ENCODE data around the gene SMARCA2.

Gene SMARCA2

DNA sequence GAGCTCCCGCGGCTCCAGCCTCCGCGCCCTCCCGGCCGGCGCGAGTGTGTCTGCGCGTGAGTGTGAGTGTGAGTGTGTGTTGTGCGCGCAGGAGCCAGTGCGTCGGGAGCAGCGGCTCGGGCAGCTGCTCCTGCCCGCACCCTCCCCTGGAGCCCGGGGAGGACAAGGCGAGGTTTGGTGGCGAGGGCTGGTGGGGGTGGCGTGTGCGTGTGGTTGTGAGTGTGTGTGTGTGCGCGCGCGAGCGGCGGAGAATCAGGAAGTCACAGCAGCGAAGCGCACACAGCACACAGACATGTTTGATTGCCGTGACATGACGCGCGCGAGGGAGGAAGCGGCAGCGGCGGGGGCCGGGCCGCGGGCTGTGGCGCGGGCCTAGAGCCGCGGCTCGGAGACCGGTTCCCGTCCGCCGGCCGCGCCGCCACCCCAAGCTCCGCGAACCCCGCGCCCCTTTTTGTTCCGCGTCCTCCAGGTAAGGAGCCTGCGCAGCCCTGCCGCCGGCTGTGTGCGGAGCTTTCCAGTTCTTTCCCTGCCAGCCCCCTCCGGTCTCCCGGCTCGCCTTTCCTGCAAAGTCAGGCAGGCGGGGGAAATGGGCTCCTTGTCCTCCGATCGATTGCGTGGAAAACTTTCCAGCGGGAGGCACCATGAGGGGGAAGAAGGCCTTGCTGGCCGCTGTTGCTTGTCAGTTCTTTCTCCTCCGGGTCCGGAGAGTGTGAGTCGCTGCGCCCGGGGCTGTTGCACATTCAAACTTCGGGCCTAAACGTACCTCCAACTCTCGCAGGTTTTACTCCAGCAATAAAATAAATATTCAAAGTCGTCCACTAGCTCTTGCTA lies 2.4 kb downstream of the SMARCA2 start:
- H3K27ac ChIP-seq (ENCODE audit: low read depth, low read length): peak overlapping the region; percentile 95
- peak overlapping the region; percentile 63 for H3K9ac ChIP-seq (ENCODE audit: low read length)
- peaks cover 17% of the 10 kb centered on the region for H3K4me1 ChIP-seq (ENCODE audit: control insufficient read depth, insufficient read depth, low read length)

DNA sequence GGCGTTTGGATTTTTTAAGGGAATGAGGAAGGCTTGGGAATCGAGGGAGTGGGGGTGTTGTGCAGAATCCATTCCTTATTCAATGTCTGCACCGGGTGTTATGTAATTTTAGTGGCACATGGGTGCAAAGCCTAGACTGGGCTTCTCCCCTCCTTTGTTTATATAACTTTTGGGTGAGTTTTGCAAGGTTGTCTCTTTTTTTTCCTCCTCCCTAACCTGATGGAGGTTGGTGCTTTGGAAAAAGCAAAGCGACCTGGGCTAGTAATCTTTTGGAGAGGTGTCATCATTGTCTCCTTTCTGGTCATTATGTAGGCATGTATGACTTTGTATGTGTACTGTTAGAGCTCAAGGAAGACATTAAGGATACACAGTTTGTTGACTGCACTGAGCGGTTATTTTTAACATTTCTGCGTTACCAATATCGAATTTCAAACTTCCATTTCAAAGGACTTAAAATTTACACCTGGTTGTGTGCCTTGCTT lies 3.1 kb downstream of the SMARCA2 start:
- peaks cover 24% of the 10 kb centered on the region for H3K4me1 ChIP-seq (ENCODE audit: control insufficient read depth, insufficient read depth, low read length)
- peak overlapping the region; percentile 63 for H3K9ac ChIP-seq (ENCODE audit: low read length)
- H3K36me3 ChIP-seq (ENCODE audit: control insufficient read depth, insufficient read depth, low read length): no peaks in the 10 kb centered on the region
- H3K27me3 ChIP-seq (ENCODE audit: control insufficient read depth, insufficient read depth, low read length): no peaks in the 10 kb centered on the region
- peak overlapping the region; percentile 95 for H3K4me3 ChIP-seq (ENCODE audit: low read length)
- peak overlapping the region; percentile 95 for H3K27ac ChIP-seq (ENCODE audit: low read depth, low read length)

More for the DNA sequence above, 2.4 kb downstream of the SMARCA2 start:
- H3K36me3 ChIP-seq (ENCODE audit: control insufficient read depth, insufficient read depth, low read length): no peaks in the 10 kb centered on the region
- H3K4me3 ChIP-seq (ENCODE audit: low read length): peak overlapping the region; percentile 95
- H3K27me3 ChIP-seq (ENCODE audit: control insufficient read depth, insufficient read depth, low read length): no peaks in the 10 kb centered on the region

DNA sequence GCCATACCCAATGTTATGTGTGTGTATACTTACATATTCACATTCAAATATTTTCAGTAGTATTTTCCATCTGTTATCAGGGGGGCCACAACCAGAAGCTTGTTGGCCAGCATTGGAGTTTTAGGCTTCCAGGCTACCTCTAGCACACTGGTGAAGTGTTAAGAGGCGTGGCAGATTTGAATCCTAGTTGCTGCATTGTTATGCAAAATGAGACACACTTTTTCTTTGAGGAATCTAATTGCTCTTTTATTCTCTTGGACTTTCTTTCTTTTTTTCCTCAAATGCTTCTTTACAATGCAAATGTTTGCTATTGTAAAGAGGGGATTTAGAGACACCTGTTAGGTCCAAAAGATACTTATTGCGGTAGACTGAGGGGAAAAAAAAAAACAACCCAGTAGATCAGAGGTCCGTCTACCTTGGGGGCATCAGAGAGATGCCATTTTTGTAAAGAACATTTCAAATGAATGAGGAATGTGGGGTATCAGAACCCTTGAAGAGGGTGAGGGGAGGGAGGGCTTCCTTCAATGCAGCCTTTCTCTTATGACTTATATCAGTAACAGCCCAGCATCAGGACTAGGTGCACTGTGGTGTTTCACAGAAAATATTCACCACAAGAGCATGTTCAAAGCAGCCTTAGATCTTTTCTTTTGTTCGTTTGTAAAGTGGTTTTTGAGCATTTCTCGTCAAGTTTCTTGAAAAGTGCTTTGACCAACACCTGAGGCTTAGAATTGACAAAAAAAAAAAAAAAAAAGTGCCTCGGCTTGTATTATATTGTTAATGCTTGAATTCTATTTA lies 3.8 kb downstream of the SMARCA2 start:
- Histone ChIP-seq H3K4me1 (ENCODE audit: control insufficient read depth, insufficient read depth, low read length) (peaks cover 27% of the 10 kb centered on the region), H3K36me3 (ENCODE audit: control insufficient read depth, insufficient read depth, low read length) (no peaks in the 10 kb centered on the region), H3K27me3 (ENCODE audit: control insufficient read depth, insufficient read depth, low read length) (no peaks in the 10 kb centered on the region), H3K27ac (ENCODE audit: low read depth, low read length) (peak overlapping the region; percentile 95), H3K4me3 (ENCODE audit: low read length) (peak overlapping the region; percentile 95), H3K9ac (ENCODE audit: low read length) (no peak overlapping the region)

DNA sequence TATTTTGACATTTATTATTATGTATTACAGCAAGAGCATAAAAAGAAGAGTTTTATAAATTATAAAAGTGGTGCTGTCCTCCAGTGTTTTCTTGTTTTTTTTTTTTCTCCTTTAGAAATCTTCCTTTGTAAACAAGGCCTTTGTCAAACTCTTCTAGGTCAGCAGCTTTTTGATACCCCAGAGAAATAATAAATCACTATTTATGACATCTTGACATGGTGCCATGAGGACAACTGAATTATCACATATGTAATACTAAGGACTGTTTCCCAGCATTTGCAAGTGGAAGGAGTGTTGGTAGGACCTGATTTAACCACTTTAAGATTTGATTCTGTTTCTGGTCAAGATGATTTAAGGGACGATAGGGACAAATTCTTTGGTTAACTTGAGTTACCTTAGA lies 4.6 kb downstream of the SMARCA2 start:
- Histone ChIP-seq H3K36me3 (ENCODE audit: control insufficient read depth, insufficient read depth, low read length) (no peaks in the 10 kb centered on the region), H3K27me3 (ENCODE audit: control insufficient read depth, insufficient read depth, low read length) (no peaks in the 10 kb centered on the region), H3K4me1 (ENCODE audit: control insufficient read depth, insufficient read depth, low read length) (peaks cover 34% of the 10 kb centered on the region), H3K4me3 (ENCODE audit: low read length) (no peak overlapping the region), H3K27ac (ENCODE audit: low read depth, low read length) (peak overlapping the region; percentile 38), H3K9ac (ENCODE audit: low read length) (no peak overlapping the region)

DNA sequence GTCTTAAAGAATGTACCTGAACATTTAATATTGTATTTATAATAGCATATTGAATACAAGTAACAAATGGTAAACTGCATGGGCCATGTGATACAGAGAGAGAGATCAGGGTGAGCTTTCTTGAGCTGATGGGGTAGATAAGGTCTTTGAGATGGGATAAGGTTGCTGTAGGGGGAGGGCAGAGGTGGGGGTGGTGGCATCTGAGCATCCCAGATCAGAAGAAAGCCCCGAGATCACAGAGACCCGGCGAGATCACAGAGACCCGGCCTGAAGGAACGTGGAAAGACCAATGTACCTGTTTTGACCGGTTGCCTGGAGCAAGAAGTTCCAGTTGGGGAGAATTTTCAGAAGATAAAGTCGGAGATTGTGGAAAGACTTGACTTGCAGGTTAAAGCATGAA lies 6.6 kb downstream of the SMARCA2 start:
- Histone ChIP-seq H3K4me3 (ENCODE audit: low read length) (no peak overlapping the region), H3K9ac (ENCODE audit: low read length) (no peak overlapping the region)

DNA sequence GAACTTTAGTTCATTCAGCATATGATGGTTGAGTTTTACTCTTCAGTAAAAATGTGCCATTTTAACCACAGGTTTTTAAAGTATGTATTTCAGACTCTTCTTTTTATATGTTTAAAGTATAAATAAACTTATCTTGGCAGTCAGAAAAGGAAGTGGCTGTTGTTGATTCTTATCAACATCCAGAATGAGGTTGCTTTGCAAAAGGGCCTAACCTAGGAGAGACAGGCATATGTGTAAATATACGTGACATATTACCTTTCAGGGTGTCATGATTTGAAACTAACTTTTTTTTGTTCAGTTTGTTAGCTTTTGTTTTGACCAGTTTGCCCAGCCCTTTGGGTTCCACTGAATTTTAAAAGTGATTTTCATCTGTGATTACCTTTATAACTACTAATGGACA lies 7.4 kb downstream of the SMARCA2 start:
- peaks cover 45% of the 10 kb centered on the region for H3K4me1 ChIP-seq (ENCODE audit: control insufficient read depth, insufficient read depth, low read length)
- H3K9ac ChIP-seq (ENCODE audit: low read length): no peak overlapping the region
- no peaks in the 10 kb centered on the region for H3K27me3 ChIP-seq (ENCODE audit: control insufficient read depth, insufficient read depth, low read length)
- H3K36me3 ChIP-seq (ENCODE audit: control insufficient read depth, insufficient read depth, low read length): no peaks in the 10 kb centered on the region
- no peak overlapping the region for H3K4me3 ChIP-seq (ENCODE audit: low read length)
- H3K27ac ChIP-seq (ENCODE audit: low read depth, low read length): no peak overlapping the region

More for the DNA sequence above, 6.6 kb downstream of the SMARCA2 start:
- Histone ChIP-seq H3K27ac (ENCODE audit: low read depth, low read length) (no peak overlapping the region), H3K27me3 (ENCODE audit: control insufficient read depth, insufficient read depth, low read length) (no peaks in the 10 kb centered on the region), H3K4me1 (ENCODE audit: control insufficient read depth, insufficient read depth, low read length) (peaks cover 44% of the 10 kb centered on the region), H3K36me3 (ENCODE audit: control insufficient read depth, insufficient read depth, low read length) (no peaks in the 10 kb centered on the region)

DNA sequence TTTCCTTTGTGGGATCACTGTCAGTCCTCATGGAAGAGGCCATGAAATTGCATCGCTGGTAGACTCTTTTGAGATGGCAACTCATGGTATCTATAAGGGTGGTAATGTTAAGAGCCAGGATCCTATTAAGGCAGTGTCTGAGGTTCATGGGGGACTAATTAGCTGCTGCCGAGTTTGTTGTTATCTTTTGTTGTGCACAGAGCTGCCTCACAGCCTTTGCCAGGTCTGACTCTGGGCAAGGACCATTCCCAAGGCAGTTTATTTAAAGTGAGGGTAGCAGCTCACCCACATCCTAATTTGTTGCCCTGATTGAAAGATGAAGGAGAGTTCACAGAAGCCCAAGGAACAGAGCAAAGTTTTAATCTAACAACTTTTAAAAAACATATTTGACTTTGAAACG lies 7.9 kb downstream of the SMARCA2 start:
- Histone ChIP-seq H3K4me3 (ENCODE audit: low read length) (no peak overlapping the region), H3K27me3 (ENCODE audit: control insufficient read depth, insufficient read depth, low read length) (no peaks in the 10 kb centered on the region), H3K4me1 (ENCODE audit: control insufficient read depth, insufficient read depth, low read length) (peaks cover 48% of the 10 kb centered on the region), H3K9ac (ENCODE audit: low read length) (no peak overlapping the region), H3K27ac (ENCODE audit: low read depth, low read length) (peak overlapping the region; percentile 63), H3K36me3 (ENCODE audit: control insufficient read depth, insufficient read depth, low read length) (no peaks in the 10 kb centered on the region)

DNA sequence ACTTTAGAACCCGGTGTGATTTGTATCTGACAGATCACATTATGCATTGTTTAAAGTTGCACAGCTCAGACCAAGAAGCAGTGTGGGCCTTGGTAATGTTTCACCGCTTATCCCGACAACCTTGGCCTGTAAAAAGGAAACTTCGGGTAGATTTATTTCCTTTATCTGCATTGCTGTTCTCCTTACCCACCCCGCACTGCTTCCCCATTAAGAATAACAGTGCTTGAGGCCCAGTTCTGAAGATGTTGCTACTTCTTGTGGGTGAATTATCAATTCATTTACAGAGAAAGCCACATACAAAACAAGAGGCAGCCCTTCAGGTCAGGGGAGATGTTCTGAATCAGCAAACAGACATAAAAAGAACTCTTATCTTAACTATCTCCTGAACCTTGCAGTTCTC lies 8.4 kb downstream of the SMARCA2 start:
- H3K4me3 ChIP-seq (ENCODE audit: low read length): no peak overlapping the region
- H3K4me1 ChIP-seq (ENCODE audit: control insufficient read depth, insufficient read depth, low read length): peaks cover 44% of the 10 kb centered on the region
- H3K9ac ChIP-seq (ENCODE audit: low read length): no peak overlapping the region
- H3K27me3 ChIP-seq (ENCODE audit: control insufficient read depth, insufficient read depth, low read length): no peaks in the 10 kb centered on the region
- H3K36me3 ChIP-seq (ENCODE audit: control insufficient read depth, insufficient read depth, low read length): no peaks in the 10 kb centered on the region
- peak overlapping the region; percentile 63 for H3K27ac ChIP-seq (ENCODE audit: low read depth, low read length)

DNA sequence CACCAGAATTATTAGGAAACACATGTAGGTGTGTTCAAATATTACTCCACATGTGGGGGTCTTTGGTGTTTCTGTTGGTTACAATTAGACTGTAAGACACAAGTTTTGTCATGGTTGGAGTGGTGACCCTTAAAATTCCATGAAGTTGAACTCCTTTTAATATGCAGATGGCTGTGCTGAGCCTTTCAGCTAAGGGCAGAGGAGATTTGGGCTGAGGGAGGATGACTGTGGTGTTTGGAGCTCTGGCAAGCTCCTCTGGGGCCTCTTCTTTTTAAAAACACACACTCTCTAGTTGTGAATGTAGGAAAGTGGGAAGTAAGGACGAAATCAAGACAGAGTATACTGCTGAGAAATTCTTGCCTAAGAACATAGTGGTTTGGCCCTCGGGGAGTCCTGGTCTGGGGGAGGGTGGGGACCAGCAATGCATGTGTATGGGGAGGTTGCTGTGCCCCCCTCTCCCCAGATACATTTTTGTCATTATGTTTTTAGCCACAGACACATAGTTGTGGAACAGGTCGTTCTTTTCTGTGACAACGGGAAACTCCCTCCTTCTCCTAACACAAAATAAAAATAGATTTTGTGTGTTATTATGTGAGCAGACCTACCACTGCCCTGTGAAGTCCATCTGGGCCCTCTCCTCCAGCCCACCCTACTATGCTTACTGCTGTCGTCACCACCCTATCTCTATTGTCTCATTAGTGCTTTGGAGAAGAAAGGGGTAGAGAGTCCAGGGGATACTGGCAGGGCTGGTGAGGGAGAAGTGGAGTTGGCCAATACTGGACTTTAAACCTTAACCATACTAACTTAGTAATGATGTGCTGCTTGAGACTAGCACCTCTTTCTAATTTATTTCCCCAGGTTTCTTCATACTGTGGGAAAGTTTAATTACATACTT lies 10.0 kb downstream of the SMARCA2 start:
- H3K36me3 ChIP-seq (ENCODE audit: control insufficient read depth, insufficient read depth, low read length): no peaks in the 10 kb centered on the region
- no peak overlapping the region for H3K4me3 ChIP-seq (ENCODE audit: low read length)
- H3K27me3 ChIP-seq (ENCODE audit: control insufficient read depth, insufficient read depth, low read length): no peaks in the 10 kb centered on the region
- H3K4me1 ChIP-seq (ENCODE audit: control insufficient read depth, insufficient read depth, low read length): peaks cover 42% of the 10 kb centered on the region
- peak overlapping the region; percentile 28 for H3K27ac ChIP-seq (ENCODE audit: low read depth, low read length)
- no peak overlapping the region for H3K9ac ChIP-seq (ENCODE audit: low read length)

DNA sequence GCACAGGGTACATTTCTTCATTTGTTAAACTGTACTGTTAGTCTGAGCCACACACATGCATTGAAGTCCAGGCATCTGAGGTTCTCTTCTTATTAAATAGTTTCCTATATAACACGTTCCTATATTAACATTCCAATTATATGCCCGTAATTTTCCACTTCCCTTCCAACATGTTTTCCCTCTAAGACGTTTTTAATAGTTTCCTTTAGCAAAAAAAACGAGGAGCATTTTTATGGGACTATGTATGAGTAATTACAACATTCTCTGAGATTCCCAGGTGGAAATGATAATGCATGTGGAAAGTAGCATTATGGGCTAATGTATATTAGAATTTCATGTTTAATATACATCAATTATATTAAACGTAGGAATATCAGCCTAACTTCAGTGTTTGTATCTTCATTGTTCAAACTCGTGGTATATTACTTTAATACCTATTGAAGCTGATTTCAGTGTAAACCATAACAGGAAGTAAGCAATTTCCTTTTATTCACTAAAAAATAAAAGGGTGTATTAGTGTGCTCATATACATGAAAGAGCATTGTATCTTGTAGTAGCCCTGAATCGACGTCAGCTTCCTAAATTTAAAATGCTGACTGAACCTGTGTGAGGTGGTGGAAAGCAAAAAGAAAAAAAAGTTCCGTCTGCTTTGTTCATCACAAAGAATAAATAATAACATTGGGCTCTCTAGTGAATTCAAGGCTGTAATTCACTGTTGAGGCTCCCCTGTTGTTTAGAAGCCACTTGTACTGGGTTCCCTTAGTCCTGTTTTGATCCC lies 11.3 kb downstream of the SMARCA2 start:
- H3K27ac ChIP-seq (ENCODE audit: low read depth, low read length): no peak overlapping the region
- H3K4me1 ChIP-seq (ENCODE audit: control insufficient read depth, insufficient read depth, low read length): peaks cover 42% of the 10 kb centered on the region
- no peak overlapping the region for H3K9ac ChIP-seq (ENCODE audit: low read length)
- H3K36me3 ChIP-seq (ENCODE audit: control insufficient read depth, insufficient read depth, low read length): no peaks in the 10 kb centered on the region
- no peaks in the 10 kb centered on the region for H3K27me3 ChIP-seq (ENCODE audit: control insufficient read depth, insufficient read depth, low read length)
- H3K4me3 ChIP-seq (ENCODE audit: low read length): no peak overlapping the region

DNA sequence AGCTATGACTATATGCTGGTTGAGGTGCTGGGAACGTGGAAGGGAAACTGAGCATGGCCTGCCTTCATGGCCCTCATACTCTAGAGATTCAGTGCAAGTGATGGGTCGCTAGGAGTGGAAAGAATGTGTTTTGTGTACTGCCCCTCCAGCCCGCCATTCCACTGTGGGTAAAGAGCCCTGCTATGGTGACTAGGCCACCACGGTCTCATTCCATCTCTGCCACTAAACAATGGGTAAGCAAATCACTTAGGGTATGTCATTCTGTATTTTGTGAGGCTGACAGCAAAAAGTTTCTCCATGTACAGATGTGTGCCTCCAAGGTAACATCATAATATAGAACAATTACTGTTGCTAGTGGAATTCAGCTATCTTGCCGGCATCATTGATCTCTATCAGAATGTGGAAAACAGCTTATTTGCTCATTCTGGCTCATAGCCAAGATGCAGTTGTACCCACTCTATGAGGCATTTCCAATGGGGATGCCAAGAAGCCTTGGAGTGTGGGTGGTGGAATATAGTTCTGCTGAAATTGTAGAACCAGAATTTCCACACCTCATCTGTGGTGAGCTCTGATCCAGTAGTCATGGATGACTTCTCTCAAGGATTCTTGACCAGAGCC lies 12.5 kb downstream of the SMARCA2 start:
- Histone ChIP-seq H3K36me3 (ENCODE audit: control insufficient read depth, insufficient read depth, low read length) (peaks cover 3% of the 10 kb centered on the region), H3K27ac (ENCODE audit: low read depth, low read length) (no peak overlapping the region), H3K4me1 (ENCODE audit: control insufficient read depth, insufficient read depth, low read length) (peaks cover 33% of the 10 kb centered on the region)

More for the DNA sequence above, 12.5 kb downstream of the SMARCA2 start:
- H3K4me3 ChIP-seq (ENCODE audit: low read length): no peak overlapping the region
- H3K9ac ChIP-seq (ENCODE audit: low read length): no peak overlapping the region
- H3K27me3 ChIP-seq (ENCODE audit: control insufficient read depth, insufficient read depth, low read length): no peaks in the 10 kb centered on the region

All from rectal smooth muscle tissue (tissue), 1 donor.